Neural cell (in vitro differentiated cells): ENCODE measurements around the gene MEIS3. TPM values are rescaled to one million over a fixed set of nuclear protein-coding genes. Genes with fewer than 3 reads are reported as not detected.

ENCODE experiments used
- H2AFZ ChIP-seq: fragments of 200-600, 300-800 bp; sonication (generic), shearing (Covaris generic); 2 replicates; pipeline ENCODE4 v1.6.0; 2014; ENCODE audit warnings: low read depth, mild to moderate bottlenecking, antibody characterized with exemption, low read length, moderate library complexity
- H3F3A ChIP-seq: fragments of 200-600 bp; shearing (Covaris generic); 2 replicates; pipeline ENCODE4 v1.6.1; 2016; ENCODE audit warnings: mild to moderate bottlenecking, moderate library complexity, mixed read lengths, antibody characterized with exemption, low read length; ENCODE audit not compliant: insufficient read depth, poor library complexity, severe bottlenecking
- H3K27ac ChIP-seq: fragments of 200-600, 300-800 bp; sonication (generic), shearing (Covaris generic); 2 replicates; pipeline ENCODE4 v1.5.1; 2014; ENCODE audit warnings: mild to moderate bottlenecking, low read length, moderate library complexity
- H3K27me3 ChIP-seq: fragments of 300-800, 200-600 bp; sonication (generic), shearing (Covaris generic); 2 replicates; pipeline ENCODE4 v1.6.0; 2014; ENCODE audit warnings: mild to moderate bottlenecking, low read depth, low read length, moderate library complexity; ENCODE audit not compliant: insufficient read depth
- H3K36me3 ChIP-seq: fragments of 300-800, 200-600 bp; sonication (generic), shearing (Covaris generic); 2 replicates; pipeline ENCODE4 v1.5.1; 2014; ENCODE audit warnings: mild to moderate bottlenecking, antibody characterized with exemption, low read length, moderate library complexity; ENCODE audit not compliant: insufficient read depth
- H3K4me2 ChIP-seq: fragments of 300-800, 200-600 bp; sonication (generic), shearing (Covaris generic); 2 replicates; pipeline ENCODE4 v1.6.0; 2014; ENCODE audit warnings: mild to moderate bottlenecking, low read length
- H3K4me3 ChIP-seq: fragments of 300-800, 200-600 bp; sonication (generic), shearing (Covaris generic); 2 replicates; pipeline ENCODE4 v1.5.1; 2014; ENCODE audit warnings: mild to moderate bottlenecking, low read length, moderate library complexity
- H3K79me2 ChIP-seq: fragments of 200-600 bp; shearing (Covaris generic); replicated peaks from 2 replicates; pipeline ENCODE4 v1.6.0; 2014; ENCODE audit warnings: mild to moderate bottlenecking, low read length, moderate library complexity; ENCODE audit not compliant: insufficient read depth
- H3K9ac ChIP-seq: fragments of 300-800, 200-600 bp; sonication (generic), shearing (Covaris generic); 2 replicates; pipeline ENCODE4 v1.6.1; 2016; ENCODE audit warnings: mild to moderate bottlenecking, low read length, mixed read lengths
- H3K9me2 ChIP-seq: fragments of 200-600 bp; shearing (Covaris generic); 2 replicates; pipeline ENCODE4 v1.6.1; 2016; ENCODE audit warnings: mild to moderate bottlenecking, low read length, mixed read lengths; ENCODE audit not compliant: insufficient read depth
- H3K9me3 ChIP-seq: fragments of 200-600, 300-800 bp; sonication (generic), shearing (Covaris generic); 2 replicates; pipeline ENCODE4 v1.6.1; 2016; ENCODE audit warnings: mild to moderate bottlenecking, mixed run types, low read length, moderate library complexity, mixed read lengths
- H4K20me1 ChIP-seq: fragments of 200-600 bp; shearing (Covaris generic); 2 replicates; pipeline ENCODE4 v1.6.1; 2016; ENCODE audit warnings: mild to moderate bottlenecking, mixed run types; ENCODE audit not compliant: insufficient read depth
- EP300 ChIP-seq: fragments of 450-650 bp; conservative IDR thresholded peaks from 2 replicates; pipeline ENCODE4 v1.6.1; 2014; ENCODE audit warnings: antibody characterized with exemption, mild to moderate bottlenecking, moderate library complexity; ENCODE audit not compliant: poor library complexity, severe bottlenecking
- EZH2 ChIP-seq: fragments of 200-600, 300-800 bp; shearing (Covaris generic), sonication (generic); IDR thresholded peaks from 2 replicates; pipeline ENCODE4 v1.6.1; 2014; ENCODE audit warnings: antibody characterized with exemption, low read length, borderline replicate concordance, mild to moderate bottlenecking; ENCODE audit not compliant: insufficient read depth, poor library complexity, severe bottlenecking
- MXI1 ChIP-seq: fragments of 450-650 bp; conservative IDR thresholded peaks from 2 replicates; pipeline ENCODE4 v1.6.1; 2014; ENCODE audit warnings: antibody characterized with exemption, mild to moderate bottlenecking; ENCODE audit not compliant: poor library complexity, severe bottlenecking
- POLR2AphosphoS5 ChIP-seq: IDR thresholded peaks from 2 replicates; pipeline ENCODE4 v1.6.1; 2012
- RAD21 ChIP-seq: fragments of 450-650 bp; conservative IDR thresholded peaks from 2 replicates; pipeline ENCODE4 v1.6.1; 2014; ENCODE audit warnings: antibody characterized with exemption, mild to moderate bottlenecking, moderate library complexity
- SMC3 ChIP-seq: fragments of 450-650 bp; conservative IDR thresholded peaks from 2 replicates; pipeline ENCODE4 v1.6.1; 2014; ENCODE audit warnings: antibody characterized with exemption, mild to moderate bottlenecking, moderate library complexity; ENCODE audit not compliant: poor library complexity
- TAF1 ChIP-seq: IDR thresholded peaks from 2 replicates; pipeline ENCODE4 v1.6.1; 2012; ENCODE audit warnings: low read depth
- polyA plus RNA-seq: library from polyadenylated mRNA; depleted of rRNA; stranded (reverse); fragments of >200 nt; gene quantifications from 2 replicates; pipeline ENCODE4 v1.2.3, GENCODE V29; 2014
- TF ChIP-seq, protein P1 (sequence below): IDR thresholded peaks from 2 replicates; pipeline ENCODE4 v1.6.1; 2012; ENCODE audit warnings: borderline replicate concordance
- TF ChIP-seq, protein P2 (sequence below): fragments of 450-650 bp; IDR thresholded peaks from 2 replicates; pipeline ENCODE4 v1.5.1; 2014; ENCODE audit warnings: antibody characterized with exemption, mild to moderate bottlenecking, moderate library complexity; ENCODE audit not compliant: poor library complexity, severe bottlenecking

MEIS3 gene
- polyA plus RNA-seq, 1 donor from 2014 or later: 379 TPM

GRCh38 chr19:47404334-47405196 lies 14.8 kb downstream of the MEIS3 start:
- Histone ChIP-seq H3K9me2 (no peaks in the 10 kb centered on the region), H3K79me2 (no peaks in the 10 kb centered on the region), H3K9me3 (no peaks in the 10 kb centered on the region), H3K4me2 (no peak overlapping the region), H3K27ac (no peak overlapping the region), H3F3A (no peaks in the 10 kb centered on the region), H3K9ac (no peak overlapping the region), H2AFZ (no peak overlapping the region), H4K20me1 (no peaks in the 10 kb centered on the region), H3K27me3 (no peaks in the 10 kb centered on the region), H3K36me3 (no peaks in the 10 kb centered on the region), H3K4me3 (no peak overlapping the region)
- TF ChIP-seq TAF1: no peak
- TF ChIP-seq, protein P1, sequence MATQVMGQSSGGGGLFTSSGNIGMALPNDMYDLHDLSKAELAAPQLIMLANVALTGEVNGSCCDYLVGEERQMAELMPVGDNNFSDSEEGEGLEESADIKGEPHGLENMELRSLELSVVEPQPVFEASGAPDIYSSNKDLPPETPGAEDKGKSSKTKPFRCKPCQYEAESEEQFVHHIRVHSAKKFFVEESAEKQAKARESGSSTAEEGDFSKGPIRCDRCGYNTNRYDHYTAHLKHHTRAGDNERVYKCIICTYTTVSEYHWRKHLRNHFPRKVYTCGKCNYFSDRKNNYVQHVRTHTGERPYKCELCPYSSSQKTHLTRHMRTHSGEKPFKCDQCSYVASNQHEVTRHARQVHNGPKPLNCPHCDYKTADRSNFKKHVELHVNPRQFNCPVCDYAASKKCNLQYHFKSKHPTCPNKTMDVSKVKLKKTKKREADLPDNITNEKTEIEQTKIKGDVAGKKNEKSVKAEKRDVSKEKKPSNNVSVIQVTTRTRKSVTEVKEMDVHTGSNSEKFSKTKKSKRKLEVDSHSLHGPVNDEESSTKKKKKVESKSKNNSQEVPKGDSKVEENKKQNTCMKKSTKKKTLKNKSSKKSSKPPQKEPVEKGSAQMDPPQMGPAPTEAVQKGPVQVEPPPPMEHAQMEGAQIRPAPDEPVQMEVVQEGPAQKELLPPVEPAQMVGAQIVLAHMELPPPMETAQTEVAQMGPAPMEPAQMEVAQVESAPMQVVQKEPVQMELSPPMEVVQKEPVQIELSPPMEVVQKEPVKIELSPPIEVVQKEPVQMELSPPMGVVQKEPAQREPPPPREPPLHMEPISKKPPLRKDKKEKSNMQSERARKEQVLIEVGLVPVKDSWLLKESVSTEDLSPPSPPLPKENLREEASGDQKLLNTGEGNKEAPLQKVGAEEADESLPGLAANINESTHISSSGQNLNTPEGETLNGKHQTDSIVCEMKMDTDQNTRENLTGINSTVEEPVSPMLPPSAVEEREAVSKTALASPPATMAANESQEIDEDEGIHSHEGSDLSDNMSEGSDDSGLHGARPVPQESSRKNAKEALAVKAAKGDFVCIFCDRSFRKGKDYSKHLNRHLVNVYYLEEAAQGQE: no peak
- TF ChIP-seq MXI1: no peak
- no peak for TF ChIP-seq POLR2AphosphoS5
- TF ChIP-seq RAD21: no peak
- no peak for TF ChIP-seq SMC3
- TF ChIP-seq EP300: no peak
- no peak for TF ChIP-seq EZH2
- TF ChIP-seq, protein P2, sequence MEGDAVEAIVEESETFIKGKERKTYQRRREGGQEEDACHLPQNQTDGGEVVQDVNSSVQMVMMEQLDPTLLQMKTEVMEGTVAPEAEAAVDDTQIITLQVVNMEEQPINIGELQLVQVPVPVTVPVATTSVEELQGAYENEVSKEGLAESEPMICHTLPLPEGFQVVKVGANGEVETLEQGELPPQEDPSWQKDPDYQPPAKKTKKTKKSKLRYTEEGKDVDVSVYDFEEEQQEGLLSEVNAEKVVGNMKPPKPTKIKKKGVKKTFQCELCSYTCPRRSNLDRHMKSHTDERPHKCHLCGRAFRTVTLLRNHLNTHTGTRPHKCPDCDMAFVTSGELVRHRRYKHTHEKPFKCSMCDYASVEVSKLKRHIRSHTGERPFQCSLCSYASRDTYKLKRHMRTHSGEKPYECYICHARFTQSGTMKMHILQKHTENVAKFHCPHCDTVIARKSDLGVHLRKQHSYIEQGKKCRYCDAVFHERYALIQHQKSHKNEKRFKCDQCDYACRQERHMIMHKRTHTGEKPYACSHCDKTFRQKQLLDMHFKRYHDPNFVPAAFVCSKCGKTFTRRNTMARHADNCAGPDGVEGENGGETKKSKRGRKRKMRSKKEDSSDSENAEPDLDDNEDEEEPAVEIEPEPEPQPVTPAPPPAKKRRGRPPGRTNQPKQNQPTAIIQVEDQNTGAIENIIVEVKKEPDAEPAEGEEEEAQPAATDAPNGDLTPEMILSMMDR: no peak

DNA sequence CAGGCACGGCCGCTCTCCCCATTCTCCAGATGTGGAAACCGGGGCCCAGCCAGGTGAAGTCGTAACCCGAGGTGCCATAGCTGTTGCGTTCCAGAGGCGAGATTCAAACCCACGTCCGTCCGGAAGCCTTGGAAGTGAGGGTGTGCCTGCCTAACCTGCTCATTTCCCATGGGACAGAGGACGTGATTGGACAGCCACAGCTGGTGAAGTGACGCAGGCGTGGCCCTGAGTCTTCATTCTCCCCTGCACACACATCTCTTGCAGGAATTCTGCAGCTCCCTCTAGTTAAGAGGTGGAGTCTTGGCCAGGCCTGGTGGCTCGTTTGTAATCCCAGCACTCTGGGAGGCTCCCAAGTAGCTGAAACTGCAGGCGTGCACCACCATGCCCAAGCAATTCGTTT lies 16.8 kb downstream of the MEIS3 start:
- no peak overlapping the region for H3K9ac ChIP-seq
- H3K4me2 ChIP-seq: no peak overlapping the region
- no peaks in the 10 kb centered on the region for H3F3A ChIP-seq
- TF ChIP-seq TAF1 (no peak), SMC3 (no peak), RAD21 (no peak), POLR2AphosphoS5 (no peak), EP300 (no peak), MXI1 (no peak), EZH2 (no peak)
- TF ChIP-seq, protein P2: no peak
- TF ChIP-seq, protein P1: no peak
- no peaks in the 10 kb centered on the region for H3K9me2 ChIP-seq
- no peaks in the 10 kb centered on the region for H3K36me3 ChIP-seq
- no peaks in the 10 kb centered on the region for H3K9me3 ChIP-seq
- no peak overlapping the region for H3K4me3 ChIP-seq
- H3K79me2 ChIP-seq: no peaks in the 10 kb centered on the region
- H4K20me1 ChIP-seq: no peaks in the 10 kb centered on the region
- H3K27me3 ChIP-seq: no peaks in the 10 kb centered on the region
- H3K27ac ChIP-seq: no peak overlapping the region
- H2AFZ ChIP-seq: no peak overlapping the region
